NCI-H2227 (cell line): Measurements from ENCODE around the gene FYN.
A peak's percentile ranks its signal among the peaks of the same experiment; 100 is the strongest.

Experiments
- DNase-seq: peaks from one replicate; lab custom pipeline; 2025; ENCODE audit not compliant: unreplicated experiment; lab: John Stamatoyannopoulos, UW

The FYN gene

GRCh38 chr6:111884068-111884467 is 10.8 kb upstream of the FYN start:
- DNase-seq = no peak

DNA sequence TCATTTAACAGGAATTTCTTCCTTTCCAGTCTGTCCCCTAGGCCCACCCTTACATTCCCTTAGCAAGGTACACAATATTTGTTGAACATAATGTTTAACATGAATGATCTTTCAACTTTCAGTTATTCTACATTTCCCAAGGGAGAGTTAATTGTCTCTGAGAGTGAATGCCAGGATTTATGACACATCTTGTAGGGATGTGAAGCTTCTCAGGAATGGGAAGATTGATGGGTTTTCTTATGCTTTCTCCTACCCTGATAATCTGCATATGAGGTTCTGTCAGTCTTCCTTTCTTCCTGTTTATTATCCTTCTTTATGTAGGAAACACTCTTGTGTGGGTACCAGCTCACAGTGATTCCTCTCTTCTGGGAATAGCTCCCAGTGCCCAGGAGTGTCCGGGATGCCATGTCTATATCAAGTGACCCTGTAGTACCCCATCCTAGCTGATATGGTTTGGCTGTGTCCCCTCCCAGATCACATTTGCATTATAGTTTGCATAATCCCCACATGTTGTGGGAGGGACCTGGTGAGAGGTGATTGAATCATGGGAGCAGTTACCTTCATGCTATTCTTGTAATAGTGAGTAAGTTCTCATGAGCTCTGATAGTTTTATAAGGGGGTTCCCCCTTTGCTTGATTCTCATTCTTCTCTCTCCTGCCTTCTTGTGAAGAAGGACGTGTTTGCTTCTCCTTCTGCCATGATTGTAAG is 7.1 kb upstream of the FYN start:
- no peak for DNase-seq

DNA sequence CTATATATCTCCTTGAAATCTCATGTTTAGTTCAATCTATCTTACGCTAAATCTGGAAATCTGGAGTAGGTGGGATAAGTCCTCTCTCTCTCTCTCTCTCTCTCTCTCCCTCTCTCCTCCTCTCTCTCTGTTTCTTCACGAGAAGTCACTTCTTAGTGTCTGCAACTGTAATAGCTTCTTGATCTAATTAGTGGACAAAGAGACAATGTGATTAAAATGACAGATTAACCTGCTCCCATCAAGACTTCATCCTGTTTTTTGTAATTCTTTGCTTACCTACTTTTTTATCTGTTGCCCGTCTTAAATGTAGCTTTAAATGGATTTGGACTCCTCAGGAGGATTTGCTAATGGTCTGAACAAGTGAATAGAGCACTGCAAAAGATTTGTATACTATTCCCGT is 2.5 kb upstream of the FYN start:
- no peak for DNase-seq

- peak; percentile 17 for DNase-seq
These were observed 768 bp upstream of the FYN start for GRCh38 chr6:111874025-111874415.

DNA sequence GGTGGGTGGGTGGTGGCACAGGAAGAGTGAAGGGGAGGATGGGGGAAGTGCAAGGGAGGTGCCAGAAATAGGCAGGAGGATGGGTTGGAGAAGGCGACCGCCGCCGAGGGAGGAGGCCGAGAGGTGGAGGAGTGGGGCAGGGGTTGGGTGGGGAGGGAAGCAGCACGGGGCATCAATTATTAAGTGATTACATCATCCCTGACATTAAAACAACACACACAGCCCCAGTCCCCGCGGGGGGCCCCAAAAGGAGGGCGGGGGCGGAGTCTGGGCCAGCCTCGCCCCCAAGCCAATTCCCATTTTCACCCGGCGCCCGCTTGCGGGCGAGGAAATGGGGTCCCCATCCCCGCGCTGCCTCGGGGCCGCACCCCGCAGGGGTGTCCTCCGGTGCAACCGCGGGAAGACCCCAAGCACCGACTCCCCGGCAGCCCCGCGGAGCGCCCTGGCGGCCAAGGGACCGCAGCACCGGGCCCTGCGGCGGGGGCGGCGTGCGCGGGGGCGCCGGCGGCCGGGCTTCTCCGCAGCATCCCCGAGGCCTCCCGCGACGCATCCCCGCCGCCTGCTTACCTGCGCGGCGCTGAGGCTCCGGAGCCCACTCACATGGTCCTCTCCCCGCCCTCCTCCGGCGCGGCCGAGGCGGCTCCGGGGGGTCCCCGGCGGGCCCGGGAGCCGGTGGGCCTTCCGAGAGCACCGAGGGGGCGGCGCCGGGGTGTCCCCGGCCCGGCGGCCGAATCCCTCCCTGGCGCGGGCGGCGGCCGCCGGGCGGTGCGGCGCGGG is 663 bp downstream of the FYN start:
- DNase-seq = peak; percentile 60

DNA sequence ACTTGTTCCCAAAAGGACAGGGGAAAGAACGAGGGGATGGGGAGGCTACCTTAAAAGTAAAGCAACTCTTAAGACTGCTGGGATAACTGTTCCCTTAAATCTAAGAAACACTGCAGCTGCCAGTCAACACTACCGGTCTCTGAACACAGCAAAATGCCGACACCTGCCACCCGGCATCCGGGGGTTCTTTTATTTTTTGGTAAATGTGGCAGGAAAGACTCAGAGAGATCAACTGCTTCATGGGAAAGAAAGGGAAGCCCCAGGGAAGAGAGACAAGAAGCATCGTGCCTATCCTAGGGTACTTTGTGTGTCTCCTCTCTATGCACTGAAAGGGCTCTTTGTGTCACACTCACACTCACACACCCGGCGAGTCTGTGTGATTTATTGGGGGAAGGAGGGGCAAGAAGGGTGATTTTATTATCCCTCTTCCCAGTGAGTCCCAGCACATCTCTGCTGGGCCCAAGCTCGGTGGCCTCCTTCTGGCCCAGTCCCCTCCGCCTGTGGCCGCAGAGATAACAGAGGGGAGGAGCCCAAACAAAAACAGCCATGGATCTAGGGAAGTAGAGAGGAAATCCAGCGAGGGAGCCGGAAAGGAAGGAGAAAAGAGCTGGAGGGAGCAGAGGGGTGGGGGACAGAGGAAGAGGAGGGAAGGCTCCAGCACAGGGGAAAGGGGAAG is 1.4 kb downstream of the FYN start:
- DNase-seq = peak; percentile 52

GRCh38 chr6:111871207-111871606 is 2.0 kb downstream of the FYN start:
- no peak for DNase-seq

GRCh38 chr6:111870742-111871064 is 2.5 kb downstream of the FYN start:
- no peak for DNase-seq

DNA sequence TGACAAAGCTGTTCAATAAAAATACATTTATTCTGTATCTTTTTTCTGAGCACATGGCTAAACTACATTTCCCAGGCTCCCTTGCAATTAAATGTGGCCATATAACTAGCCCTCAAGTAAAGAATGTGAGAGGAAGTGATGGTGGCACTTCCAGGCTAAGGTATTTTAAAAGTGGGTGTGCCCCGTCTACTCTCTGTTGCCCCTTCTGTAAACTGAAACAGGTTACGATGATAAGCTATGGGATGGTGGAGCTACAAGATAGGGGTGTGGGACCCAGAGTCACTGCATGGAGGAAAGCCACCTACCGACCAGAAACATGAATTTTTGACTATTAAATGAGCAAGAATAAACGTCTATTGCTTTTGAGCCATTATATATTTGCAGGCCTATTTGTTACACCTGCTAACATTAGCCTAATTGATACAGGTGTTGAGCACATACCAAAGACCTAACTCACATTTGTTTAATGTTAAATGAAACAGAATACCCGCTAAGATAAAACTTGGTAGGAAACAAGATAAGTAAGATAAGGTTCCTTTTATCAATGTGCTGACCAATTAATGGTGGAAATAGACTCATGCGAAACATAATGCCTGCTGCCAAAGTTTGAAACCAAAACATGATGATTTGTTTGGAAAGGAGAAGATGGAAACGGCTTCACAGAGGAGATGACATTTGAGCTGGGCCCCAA is 3.1 kb downstream of the FYN start:
- no peak for DNase-seq

DNA sequence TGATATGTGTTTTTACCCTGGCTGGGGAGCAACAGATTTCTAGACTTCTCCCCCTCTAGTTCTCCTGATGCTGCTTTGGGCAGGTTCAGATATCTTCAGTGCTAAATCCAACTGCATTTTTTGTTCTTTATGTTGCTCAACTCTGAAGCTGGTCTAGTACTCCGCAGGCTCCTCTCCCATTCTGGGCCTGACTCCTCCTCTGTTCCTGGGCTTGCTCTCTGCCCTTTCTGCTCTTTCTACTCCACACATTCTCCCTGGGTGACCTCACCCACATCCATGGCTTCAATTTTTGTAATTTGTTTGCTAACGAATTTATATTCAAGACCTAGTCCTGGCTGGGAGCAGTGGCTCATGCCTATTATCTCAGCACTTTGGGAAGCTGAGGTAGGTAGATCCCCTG is 6.4 kb downstream of the FYN start:
- no peak for DNase-seq

GRCh38 chr6:111865909-111866546 is 7.2 kb downstream of the FYN start:
- no peak for DNase-seq

GRCh38 chr6:111865049-111865585 is 8.1 kb downstream of the FYN start:
- no peak for DNase-seq

DNA sequence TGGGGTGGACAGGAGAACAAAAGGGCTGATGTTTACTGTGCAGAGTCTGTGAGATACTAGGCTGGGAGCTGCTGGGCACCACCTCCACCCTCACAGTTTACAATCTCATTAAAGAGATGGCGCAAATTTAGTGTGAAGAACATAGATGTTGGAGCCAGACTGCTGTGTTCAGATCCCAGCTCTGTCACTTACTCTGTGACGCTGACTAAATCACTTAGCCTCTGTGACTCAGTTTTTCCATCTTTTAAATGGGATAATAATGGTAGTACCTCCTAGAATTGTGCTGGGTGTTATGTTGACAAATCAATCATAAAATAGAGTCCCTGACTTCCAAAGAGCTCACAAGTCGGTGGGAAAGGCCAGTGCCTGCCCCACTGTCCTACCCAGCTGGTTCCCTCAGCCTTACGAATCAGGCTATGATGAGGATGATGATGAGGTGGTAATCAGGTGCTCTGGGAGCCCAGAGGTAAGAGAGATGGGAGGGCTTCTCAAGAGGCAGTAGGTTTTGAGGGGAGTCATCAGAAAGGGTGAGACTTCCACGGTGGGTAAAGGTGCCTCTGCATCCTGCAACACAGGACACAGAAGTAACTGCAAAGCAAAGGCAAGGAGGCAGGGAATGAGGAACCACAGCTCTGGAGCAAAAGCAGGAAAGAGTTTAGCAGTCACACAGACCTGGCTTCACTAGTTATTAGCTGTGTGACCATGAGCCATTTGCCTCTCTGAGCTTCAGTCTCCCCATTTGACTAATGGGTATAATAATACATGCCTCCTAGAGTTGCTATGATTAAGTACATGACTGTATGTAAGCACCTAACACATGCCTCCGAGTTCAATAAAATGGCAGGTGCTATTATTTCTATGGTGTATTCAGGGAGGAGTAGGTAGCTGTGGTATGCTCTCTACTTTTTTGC is 8.9 kb downstream of the FYN start:
- DNase-seq = no peak

DNA sequence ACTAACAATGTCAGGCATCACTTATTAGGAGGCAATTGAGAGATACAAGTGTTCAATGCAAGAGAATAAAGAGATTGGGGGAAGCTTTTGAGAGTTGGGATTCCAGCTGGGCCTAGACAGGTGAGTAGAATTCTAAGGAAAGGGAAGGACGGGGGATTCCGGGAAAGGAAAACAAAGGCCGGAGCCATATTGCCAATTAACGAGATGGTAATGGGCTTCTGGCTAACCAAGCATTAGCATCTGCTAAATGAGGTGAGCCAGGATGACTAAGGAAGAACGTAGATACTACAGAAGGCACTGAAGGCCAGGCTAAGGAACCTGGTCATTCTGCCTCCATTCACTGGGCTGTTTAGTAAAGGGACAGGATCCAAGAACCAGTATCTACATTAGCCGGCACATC is 10.5 kb downstream of the FYN start:
- no peak for DNase-seq

DNA sequence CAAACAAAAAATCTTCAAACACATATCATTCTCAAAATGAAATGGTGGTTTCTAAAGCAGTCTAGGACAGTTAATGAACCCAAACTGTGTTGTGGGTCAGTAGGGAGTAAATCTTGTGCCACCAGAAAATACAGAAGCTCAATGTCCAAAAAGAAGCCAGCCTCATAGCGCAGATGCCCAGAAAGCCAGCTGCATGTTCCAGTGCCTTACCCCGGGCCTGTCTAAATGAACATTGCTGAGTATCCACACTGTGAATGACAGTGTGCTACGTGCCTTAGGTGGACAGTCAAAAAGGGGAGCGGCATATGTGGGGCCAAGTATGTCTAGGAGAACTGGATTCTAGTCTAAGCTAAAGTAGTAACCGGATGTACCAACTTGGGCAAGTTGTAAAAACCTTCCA is 10.9 kb downstream of the FYN start:
- DNase-seq = no peak

- peak; percentile 51 for DNase-seq
These were observed 11.8 kb downstream of the FYN start for GRCh38 chr6:111861431-111861885.

- no peak for DNase-seq
These were observed 14.9 kb downstream of the FYN start for GRCh38 chr6:111858347-111858746.

GRCh38 chr6:111857674-111858337 is 15.4 kb downstream of the FYN start:
- no peak for DNase-seq

- DNase-seq = no peak
These were observed 17.5 kb downstream of the FYN start for GRCh38 chr6:111855753-111856152.
